Esophagus squamous epithelium (tissue), 5 donors: ENCODE results near the gene ZNF136. TPM values are rescaled to one million over a fixed set of nuclear protein-coding genes. Genes with fewer than 3 reads are reported as not detected.
A peak's percentile ranks its signal among the peaks of the same experiment; 100 is the strongest.

Experiments
- DNase-seq: peaks from one replicate; lab custom pipeline; 2025; lab: John Stamatoyannopoulos, UW
- H3K27ac ChIP-seq, 4 donors: fragments of 200-600 bp; sonication (generic); one replicate each; pipeline ENCODE4 v1.5.1; 2016 to 2019; ENCODE audit warnings: mild to moderate bottlenecking in 1 of 4
- H3K27me3 ChIP-seq, 4 donors: fragments of 200-600 bp; sonication (generic); 1 replicate in 3 of 4; 2 replicates in 1 of 4; pipeline versions ENCODE4 v1.5.1 to v1.6.0; 2017 to 2021; ENCODE audit warnings: antibody characterized with exemption in 1 of 4
- H3K36me3 ChIP-seq, 3 donors: fragments of 200-600 bp; sonication (generic); one replicate each; pipeline ENCODE4 v1.5.1; 2016 to 2019
- H3K4me1 ChIP-seq, 3 donors: fragments of 200-600 bp; sonication (generic); one replicate each; pipeline ENCODE4 v1.5.1; 2017 to 2019
- H3K4me3 ChIP-seq, 4 donors: fragments of 200-600 bp; sonication (generic); 1 replicate in 3 of 4; 2 replicates in 1 of 4; pipeline ENCODE4 v1.5.1; 2016 to 2019; ENCODE audit warnings: mild to moderate bottlenecking in 2 of 4, moderate library complexity in 1 of 4
- H3K9me3 ChIP-seq, 3 donors: fragments of 200-600 bp; sonication (generic); one replicate each; pipeline ENCODE4 v1.5.1; 2016 to 2019
- CTCF ChIP-seq, 6 experiments: fragments of 450-650 bp in 4 of 6; fragments of 200-600 bp in 2 of 6; sonication (generic) in 2 of 6; IDR thresholded peaks; one replicate each; pipeline ENCODE4 v1.5.1; 2016 to 2019; ENCODE audit warnings: antibody characterized with exemption in 6 of 6, mild to moderate bottlenecking in 4 of 6, moderate library complexity in 4 of 6
- POLR2A ChIP-seq, 4 donors: fragments of 450-650 bp; IDR thresholded peaks; one replicate each; pipeline ENCODE4 v1.6.1; 2017; ENCODE audit warnings: antibody characterized with exemption in 4 of 4, mild to moderate bottlenecking in 4 of 4, moderate library complexity in 3 of 4
- WGBS, 2 donors: methylation state at CpG; one replicate each; pipeline ENCODE4 v1.1.5; 2018; 5-methylcytosine and 5-hydroxymethylcytosine counted together
- intact Hi-C: fragments of 100-400 bp; cut with DNase I; formaldehyde crosslinking; loops from one replicate; pipeline ENCODE4 v1.15.0; 2022
- total RNA-seq, 4 donors: library from RNA; depleted of rRNA; stranded (reverse); fragments of >200 nt; gene quantifications; one replicate each; pipeline ENCODE4 v1.1.0, GENCODE V29; 2016
- donor health status: DM: yes; HTN: yes; CAD: no.

ZNF136 gene
- total RNA-seq, 4 donors from 2014 or later = 1.6 to 10.9 (median 5.0) TPM

- Histone ChIP-seq H3K27ac (no peak overlapping the region), H3K36me3 (peaks cover 0 to 88% (median 11%) of the 10 kb centered on the region in 3 donors), H3K9me3 (peaks cover 0 to 95% (median 62%) of the 10 kb centered on the region in 3 donors), H3K4me3 (no peak overlapping the region), H3K4me1 (no peaks in the 10 kb centered on the region), H3K27me3 (no peaks in the 10 kb centered on the region)
- TF ChIP-seq POLR2A (IDR thresholded peaks at IDR 0.05) (no peak), CTCF (IDR thresholded peaks at IDR 0.05) (no peak)
- WGBS, 2 donors = 94 to 99% methylated on average over 3 of the region's 3 CpGs
- DNase-seq = no peak
- intact Hi-C loops = no loop called here
Observed at GRCh38 chr19:12180377-12180776, 17.5 kb downstream of the ZNF136 start.

- TF ChIP-seq CTCF (IDR thresholded peaks at IDR 0.05) = no peak
- no peak for TF ChIP-seq POLR2A (IDR thresholded peaks at IDR 0.05)
- Histone ChIP-seq H3K27ac (no peak overlapping the region), H3K4me1 (no peaks in the 10 kb centered on the region), H3K36me3 (peaks cover 12 to 93% (median 16%) of the 10 kb centered on the region in 3 donors), H3K27me3 (no peaks in the 10 kb centered on the region), H3K4me3 (peak overlapping the region in 1 of 4 donors; percentile 7), H3K9me3 (peaks cover 4 to 99% (median 90%) of the 10 kb centered on the region in 3 donors)
- intact Hi-C loops = no loop called here
- DNase-seq = no peak
- 93% methylated on average over 6 of the region's 6 CpGs for WGBS, 2 donors
Observed at GRCh38 chr19:12187625-12188024, 24.7 kb downstream of the ZNF136 start.

GRCh38 chr19:12194827-12195731 lies 32.2 kb downstream of the ZNF136 start:
- intact Hi-C loops = no loop called here
- Histone ChIP-seq H3K4me1 (peaks cover 0 to 12% (median 5%) of the 10 kb centered on the region in 3 donors), H3K9me3 (peaks cover 0 to 87% (median 43%) of the 10 kb centered on the region in 3 donors), H3K4me3 (peak overlapping the region; percentile 38 to 68 (median 56)), H3K27me3 (no peaks in the 10 kb centered on the region), H3K27ac (peak overlapping the region; percentile 24 to 80 (median 73)), H3K36me3 (peaks cover 0 to 33% (median 0%) of the 10 kb centered on the region in 3 donors)
- peak in 1 of 4 donors; percentile 13 for TF ChIP-seq POLR2A (IDR thresholded peaks at IDR 0.05)
- no peak for TF ChIP-seq CTCF (IDR thresholded peaks at IDR 0.05)
- DNase-seq = no peak
- WGBS, 2 donors = 7 to 8% methylated on average over 8 to 21 of the region's 62 CpGs

GRCh38 chr19:12198136-12198535 lies 35.2 kb downstream of the ZNF136 start:
- H3K27me3 ChIP-seq = no peaks in the 10 kb centered on the region
- H3K9me3 ChIP-seq = peaks cover 0 to 57% (median 25%) of the 10 kb centered on the region in 3 donors
- H3K27ac ChIP-seq = no peak overlapping the region
- H3K4me3 ChIP-seq = no peak overlapping the region
- no peak for DNase-seq
- peaks cover 0 to 12% (median 5%) of the 10 kb centered on the region in 3 donors for H3K4me1 ChIP-seq
- TF ChIP-seq CTCF (IDR thresholded peaks at IDR 0.05) = no peak
- no peak for TF ChIP-seq POLR2A (IDR thresholded peaks at IDR 0.05)
- intact Hi-C loops = no loop called here
- peaks cover 0 to 4% (median 0%) of the 10 kb centered on the region in 3 donors for H3K36me3 ChIP-seq
